SK-N-SH treated with all-trans-retinoic acid at 6 μM for 48 hours (cell line): ENCODE results near the gene LMAN1.

ENCODE experiments used
- ARNTL ChIP-seq: fragments of 450-650 bp; formaldehyde crosslinking; IDR thresholded peaks from 2 replicates; pipeline ENCODE4 v1.5.0; 2020; ENCODE audit warnings: low read depth, mild to moderate bottlenecking, moderate library complexity, borderline replicate concordance
- BACH2 ChIP-seq: fragments of 250-450 bp; sonication (Bioruptor Pico); IDR thresholded peaks from 2 replicates; pipeline ENCODE4 v1.9.0; 2021; ENCODE audit warnings: mild to moderate bottlenecking, borderline replicate concordance
- CREB5 ChIP-seq: fragments of 250-450 bp; sonication (Bioruptor Pico); IDR thresholded peaks from 2 replicates; pipeline ENCODE4 v1.5.1; 2020; ENCODE audit warnings: low read depth, mild to moderate bottlenecking, moderate library complexity
- CSDC2 ChIP-seq: fragments of 250-450 bp; sonication (Bioruptor Pico); IDR thresholded peaks from 2 replicates; pipeline ENCODE4 v1.5.0; 2020; ENCODE audit warnings: mild to moderate bottlenecking, moderate library complexity
- RARB ChIP-seq: fragments of 250-450 bp; sonication (Bioruptor Pico); IDR thresholded peaks from 2 replicates; pipeline ENCODE4 v1.8.0; 2021; ENCODE audit warnings: mild to moderate bottlenecking, moderate library complexity
- ZFP30 ChIP-seq: fragments of 450-650 bp; formaldehyde crosslinking; IDR thresholded peaks from 2 replicates; pipeline ENCODE4 v1.5.0; 2022; ENCODE audit warnings: mild to moderate bottlenecking, moderate library complexity
- ZNF565 ChIP-seq: fragments of 450-650 bp; formaldehyde crosslinking; conservative IDR thresholded peaks from 2 replicates; pipeline ENCODE4 v1.5.0; 2020; ENCODE audit warnings: low read depth, mild to moderate bottlenecking, moderate library complexity
- ZNF70 ChIP-seq: fragments of 450-650 bp; formaldehyde crosslinking; IDR thresholded peaks from 2 replicates; pipeline ENCODE4 v1.5.0; 2020; ENCODE audit warnings: mild to moderate bottlenecking, moderate library complexity

GRCh38 chr18:59352250-59352855 lies 6.7 kb downstream of the LMAN1 start:
- TF ChIP-seq BACH2 (no peak), ARNTL (CRISPR knock-in tag) (no peak), ZNF70 (CRISPR knock-in tag) (no peak), CSDC2 (CRISPR knock-in tag) (no peak), ZFP30 (no peak), RARB (no peak), CREB5 (no peak), ZNF565 (no peak)
